Upper lobe of left lung (tissue), 4 donors: ENCODE measurements around the gene MAN1A1.

Experiments
- CTCF ChIP-seq, 6 experiments: fragments of 450-650 bp in 4 of 6; fragments of 200-600 bp in 2 of 6; sonication (generic) in 2 of 6; IDR thresholded peaks; one replicate each; pipeline ENCODE4 v1.5.1; 2016 to 2019; ENCODE audit warnings: antibody characterized with exemption in 6 of 6
- EP300 ChIP-seq, 4 donors: sonication (generic); formaldehyde crosslinking; IDR thresholded peaks; one replicate each; pipeline ENCODE4 v1.5.1; 2017; ENCODE audit warnings: antibody characterized with exemption in 4 of 4, control low read depth in 2 of 4
- POLR2A ChIP-seq, 4 donors: fragments of 450-650 bp; IDR thresholded peaks; one replicate each; pipeline ENCODE4 v1.5.1; 2016 to 2017; ENCODE audit warnings: antibody characterized with exemption in 4 of 4, mild to moderate bottlenecking in 2 of 4
- POLR2AphosphoS5 ChIP-seq, 2 donors: sonication (generic); formaldehyde crosslinking; IDR thresholded peaks; one replicate each; pipeline ENCODE4 v1.5.1; 2017; ENCODE audit warnings: antibody characterized with exemption in 2 of 2

GRCh38 chr6:119368921-119369320, 19.4 kb upstream of the MAN1A1 start:
- TF ChIP-seq CTCF (IDR thresholded peaks at IDR 0.05) (no peak), POLR2A (IDR thresholded peaks at IDR 0.05) (no peak), EP300 (IDR thresholded peaks at IDR 0.05) (no peak), POLR2AphosphoS5 (IDR thresholded peaks at IDR 0.05) (no peak)
